H1 (cell line): ENCODE results near the gene NPR1. TPM values are rescaled to one million over a fixed set of nuclear protein-coding genes. Genes with fewer than 3 reads are reported as not detected.

Experiments
- GTF2F1 ChIP-seq: IDR thresholded peaks from 2 replicates; pipeline ENCODE4 v1.6.1; 2012; ENCODE audit warnings: low read depth, low read length, improper control_type of control experiment, borderline replicate concordance
- HDAC2 ChIP-seq, 2 experiments: fragments of 300-600 bp in 1 of 2; sonication (generic) in 1 of 2; IDR thresholded peaks; 2 replicates each; pipeline ENCODE4 v1.6.1; 2011 to 2012; ENCODE audit warnings: low read depth in 2 of 2, low read length in 2 of 2, mild to moderate bottlenecking in 2 of 2, moderate library complexity in 2 of 2, borderline replicate concordance in 1 of 2, inconsistent platforms in 1 of 2
- POU5F1 ChIP-seq: IDR thresholded peaks from 2 replicates; pipeline ENCODE4 v1.6.1; 2011; ENCODE audit warnings: low read depth, mild to moderate bottlenecking, low read length, moderate library complexity
- SP1 ChIP-seq: IDR thresholded peaks from 2 replicates; pipeline ENCODE4 v1.6.1; 2011; ENCODE audit warnings: low read depth, low read length
- SRF ChIP-seq: IDR thresholded peaks from 2 replicates; pipeline ENCODE4 v1.6.1; 2011; ENCODE audit warnings: mild to moderate bottlenecking, low read depth, low read length, moderate library complexity
- TAF7 ChIP-seq: optimal IDR thresholded peaks from 2 replicates; pipeline ENCODE3; 2011; ENCODE audit warnings: low read depth, mild to moderate bottlenecking, inconsistent platforms, low read length, moderate library complexity, borderline replicate concordance
- polyA plus RNA-seq, 7 experiments: library from polyadenylated mRNA; depleted of rRNA in 3 of 7; stranded (reverse) in 5 of 7; unstranded in 2 of 7; fragments of >200 nt in 5 of 7; fragments of 200-250 nt in 2 of 7; gene quantifications; 1 replicate in 5 of 7; 2 replicates in 1 of 7; 4 replicates in 1 of 7; pipeline versions ENCODE4 v1.2.1 to v1.2.3, GENCODE V29; 2011 to 2013; ENCODE audit warnings: missing spikeins in 2 of 7, mixed read lengths in 2 of 7
- total RNA-seq: library from RNA; stranded (reverse); fragmentation: NEBNext Ultra II Directional; extraction: Animal tissue kit (Norgen Biotek cat#: 25700); gene quantifications from 2 replicates; pipeline ENCODE4 v1.2.1, GENCODE V29; 2021
- TF ChIP-seq, protein P1 (sequence below): fragments of 300-600 bp; sonication (generic); IDR thresholded peaks from 2 replicates; pipeline ENCODE4 v1.7.1; 2012; ENCODE audit warnings: low read length, moderate library complexity, mild to moderate bottlenecking, inconsistent platforms; ENCODE audit not compliant: insufficient replicate concordance

Gene NPR1
- total and polyA plus RNA-seq, 2 of the 8 experiments (the other 6 are each of a cell fraction or from before 2014, with no cell fraction given), result 11.7 to 13.2 TPM

DNA sequence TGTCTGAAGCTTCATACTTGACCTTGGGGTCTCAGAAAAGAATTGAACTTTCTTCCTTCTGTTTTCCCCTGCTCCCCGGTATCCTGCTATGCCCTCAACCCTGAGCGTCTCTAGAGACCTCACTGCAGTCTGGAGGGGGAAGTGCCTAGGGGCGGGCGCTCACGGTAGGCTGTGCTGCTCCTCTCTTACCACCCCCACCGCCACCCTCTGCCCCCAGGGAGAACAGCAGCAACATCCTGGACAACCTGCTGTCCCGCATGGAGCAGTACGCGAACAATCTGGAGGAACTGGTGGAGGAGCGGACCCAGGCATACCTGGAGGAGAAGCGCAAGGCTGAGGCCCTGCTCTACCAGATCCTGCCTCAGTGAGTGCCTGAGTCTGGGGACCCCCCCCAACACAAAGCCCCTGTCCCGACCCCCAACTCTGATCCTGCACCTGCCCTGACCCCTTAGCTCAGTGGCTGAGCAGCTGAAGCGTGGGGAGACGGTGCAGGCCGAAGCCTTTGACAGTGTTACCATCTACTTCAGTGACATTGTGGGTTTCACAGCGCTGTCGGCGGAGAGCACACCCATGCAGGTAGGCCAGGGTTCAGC lies 10.3 kb downstream of the NPR1 start (continued):
- no peak for TF ChIP-seq SP1
- TF ChIP-seq, protein P1, sequence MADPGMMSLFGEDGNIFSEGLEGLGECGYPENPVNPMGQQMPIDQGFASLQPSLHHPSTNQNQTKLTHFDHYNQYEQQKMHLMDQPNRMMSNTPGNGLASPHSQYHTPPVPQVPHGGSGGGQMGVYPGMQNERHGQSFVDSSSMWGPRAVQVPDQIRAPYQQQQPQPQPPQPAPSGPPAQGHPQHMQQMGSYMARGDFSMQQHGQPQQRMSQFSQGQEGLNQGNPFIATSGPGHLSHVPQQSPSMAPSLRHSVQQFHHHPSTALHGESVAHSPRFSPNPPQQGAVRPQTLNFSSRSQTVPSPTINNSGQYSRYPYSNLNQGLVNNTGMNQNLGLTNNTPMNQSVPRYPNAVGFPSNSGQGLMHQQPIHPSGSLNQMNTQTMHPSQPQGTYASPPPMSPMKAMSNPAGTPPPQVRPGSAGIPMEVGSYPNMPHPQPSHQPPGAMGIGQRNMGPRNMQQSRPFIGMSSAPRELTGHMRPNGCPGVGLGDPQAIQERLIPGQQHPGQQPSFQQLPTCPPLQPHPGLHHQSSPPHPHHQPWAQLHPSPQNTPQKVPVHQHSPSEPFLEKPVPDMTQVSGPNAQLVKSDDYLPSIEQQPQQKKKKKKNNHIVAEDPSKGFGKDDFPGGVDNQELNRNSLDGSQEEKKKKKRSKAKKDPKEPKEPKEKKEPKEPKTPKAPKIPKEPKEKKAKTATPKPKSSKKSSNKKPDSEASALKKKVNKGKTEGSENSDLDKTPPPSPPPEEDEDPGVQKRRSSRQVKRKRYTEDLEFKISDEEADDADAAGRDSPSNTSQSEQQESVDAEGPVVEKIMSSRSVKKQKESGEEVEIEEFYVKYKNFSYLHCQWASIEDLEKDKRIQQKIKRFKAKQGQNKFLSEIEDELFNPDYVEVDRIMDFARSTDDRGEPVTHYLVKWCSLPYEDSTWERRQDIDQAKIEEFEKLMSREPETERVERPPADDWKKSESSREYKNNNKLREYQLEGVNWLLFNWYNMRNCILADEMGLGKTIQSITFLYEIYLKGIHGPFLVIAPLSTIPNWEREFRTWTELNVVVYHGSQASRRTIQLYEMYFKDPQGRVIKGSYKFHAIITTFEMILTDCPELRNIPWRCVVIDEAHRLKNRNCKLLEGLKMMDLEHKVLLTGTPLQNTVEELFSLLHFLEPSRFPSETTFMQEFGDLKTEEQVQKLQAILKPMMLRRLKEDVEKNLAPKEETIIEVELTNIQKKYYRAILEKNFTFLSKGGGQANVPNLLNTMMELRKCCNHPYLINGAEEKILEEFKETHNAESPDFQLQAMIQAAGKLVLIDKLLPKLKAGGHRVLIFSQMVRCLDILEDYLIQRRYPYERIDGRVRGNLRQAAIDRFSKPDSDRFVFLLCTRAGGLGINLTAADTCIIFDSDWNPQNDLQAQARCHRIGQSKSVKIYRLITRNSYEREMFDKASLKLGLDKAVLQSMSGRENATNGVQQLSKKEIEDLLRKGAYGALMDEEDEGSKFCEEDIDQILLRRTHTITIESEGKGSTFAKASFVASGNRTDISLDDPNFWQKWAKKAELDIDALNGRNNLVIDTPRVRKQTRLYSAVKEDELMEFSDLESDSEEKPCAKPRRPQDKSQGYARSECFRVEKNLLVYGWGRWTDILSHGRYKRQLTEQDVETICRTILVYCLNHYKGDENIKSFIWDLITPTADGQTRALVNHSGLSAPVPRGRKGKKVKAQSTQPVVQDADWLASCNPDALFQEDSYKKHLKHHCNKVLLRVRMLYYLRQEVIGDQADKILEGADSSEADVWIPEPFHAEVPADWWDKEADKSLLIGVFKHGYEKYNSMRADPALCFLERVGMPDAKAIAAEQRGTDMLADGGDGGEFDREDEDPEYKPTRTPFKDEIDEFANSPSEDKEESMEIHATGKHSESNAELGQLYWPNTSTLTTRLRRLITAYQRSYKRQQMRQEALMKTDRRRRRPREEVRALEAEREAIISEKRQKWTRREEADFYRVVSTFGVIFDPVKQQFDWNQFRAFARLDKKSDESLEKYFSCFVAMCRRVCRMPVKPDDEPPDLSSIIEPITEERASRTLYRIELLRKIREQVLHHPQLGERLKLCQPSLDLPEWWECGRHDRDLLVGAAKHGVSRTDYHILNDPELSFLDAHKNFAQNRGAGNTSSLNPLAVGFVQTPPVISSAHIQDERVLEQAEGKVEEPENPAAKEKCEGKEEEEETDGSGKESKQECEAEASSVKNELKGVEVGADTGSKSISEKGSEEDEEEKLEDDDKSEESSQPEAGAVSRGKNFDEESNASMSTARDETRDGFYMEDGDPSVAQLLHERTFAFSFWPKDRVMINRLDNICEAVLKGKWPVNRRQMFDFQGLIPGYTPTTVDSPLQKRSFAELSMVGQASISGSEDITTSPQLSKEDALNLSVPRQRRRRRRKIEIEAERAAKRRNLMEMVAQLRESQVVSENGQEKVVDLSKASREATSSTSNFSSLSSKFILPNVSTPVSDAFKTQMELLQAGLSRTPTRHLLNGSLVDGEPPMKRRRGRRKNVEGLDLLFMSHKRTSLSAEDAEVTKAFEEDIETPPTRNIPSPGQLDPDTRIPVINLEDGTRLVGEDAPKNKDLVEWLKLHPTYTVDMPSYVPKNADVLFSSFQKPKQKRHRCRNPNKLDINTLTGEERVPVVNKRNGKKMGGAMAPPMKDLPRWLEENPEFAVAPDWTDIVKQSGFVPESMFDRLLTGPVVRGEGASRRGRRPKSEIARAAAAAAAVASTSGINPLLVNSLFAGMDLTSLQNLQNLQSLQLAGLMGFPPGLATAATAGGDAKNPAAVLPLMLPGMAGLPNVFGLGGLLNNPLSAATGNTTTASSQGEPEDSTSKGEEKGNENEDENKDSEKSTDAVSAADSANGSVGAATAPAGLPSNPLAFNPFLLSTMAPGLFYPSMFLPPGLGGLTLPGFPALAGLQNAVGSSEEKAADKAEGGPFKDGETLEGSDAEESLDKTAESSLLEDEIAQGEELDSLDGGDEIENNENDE, result no peak
- no peak for TF ChIP-seq SRF
- no peak for TF ChIP-seq POU5F1
- TF ChIP-seq GTF2F1, result no peak
- no peak for TF ChIP-seq TAF7
- no peak for TF ChIP-seq HDAC2 (IDR thresholded peaks at IDR 0.05; ENCODE audit: borderline replicate concordance in 1 of 2, low read depth in 2 of 2, low read length in 2 of 2)
